Astrocyte of the spinal cord (primary cell): ENCODE data around the gene CD207.
"Not testable (repeated sequence)": the region's sequence is repeated elsewhere in the genome, so short reads cannot be mapped to it uniquely, and the experiment has no call there.

Experiments
- DNase-seq: peaks from one replicate; pipeline ENCODE4 v3.0.0; 2011; ENCODE audit warnings: low read depth, low spot score
- H3K4me3 ChIP-seq: 2 replicates; pipeline ENCODE4 v1.5.1; 2011; ENCODE audit warnings: low read depth, mild to moderate bottlenecking, low read length, moderate library complexity
- CTCF ChIP-seq: IDR thresholded peaks from 2 replicates; pipeline ENCODE4 v1.5.1; 2012; ENCODE audit warnings: low read depth, mild to moderate bottlenecking, low read length, inconsistent platforms
- in situ Hi-C: cut with HindIII; loops from 2 replicates; pipeline ENCODE4 v1.10.0; 2017; ENCODE audit warnings: low sequenced_read_pairs

CD207 gene

GRCh38 chr2:70835643-70836042, at the start of gene CD207:
CD207 (minus strand) TSS chr2:70835816; CDS start chr2:70835776, 40 bp downstream.
- in situ Hi-C loops = no loop called here
- H3K4me3 ChIP-seq = no peak within 1 kb of the TSS
- DNase-seq = no peak
- TF ChIP-seq CTCF = no peak

- H3K4me3 ChIP-seq, DNase-seq, in situ Hi-C loops: not testable (repeated sequence)
Measured at GRCh38 chr2:70878543-70878942, 42.9 kb upstream of the CD207 start.

- in situ Hi-C loops, DNase-seq, H3K4me3 ChIP-seq: not testable (repeated sequence)
Measured at GRCh38 chr2:70876138-70876537, 40.5 kb upstream of the CD207 start.

- H3K4me3 ChIP-seq = no peak overlapping the region
- TF ChIP-seq CTCF = no peak
- in situ Hi-C loops = no loop called here
- no peak for DNase-seq
Measured at GRCh38 chr2:70873541-70873940, 37.9 kb upstream of the CD207 start.

- peak; percentile 62 for DNase-seq
- peak; percentile 84 for TF ChIP-seq CTCF
- no peak overlapping the region for H3K4me3 ChIP-seq
- in situ Hi-C loops = no loop called here
Measured at GRCh38 chr2:70871398-70872211, 36.0 kb upstream of the CD207 start.

- DNase-seq = no peak
- no peak overlapping the region for H3K4me3 ChIP-seq
- peak; percentile 10 for TF ChIP-seq CTCF
- in situ Hi-C loops = no loop called here
Measured at GRCh38 chr2:70870790-70871189, 35.2 kb upstream of the CD207 start.

GRCh38 chr2:70868970-70869369, 33.4 kb upstream of the CD207 start:
- in situ Hi-C loops = no loop called here
- TF ChIP-seq CTCF = no peak
- no peak overlapping the region for H3K4me3 ChIP-seq
- no peak for DNase-seq
